GM12874 (cell line): ENCODE measurements around the gene BCS1L.

Experiments
- CTCF ChIP-seq: IDR thresholded peaks from 2 replicates; pipeline ENCODE4 v1.5.1; 2011; ENCODE audit warnings: low read depth, mild to moderate bottlenecking, control low read depth, low read length, moderate library complexity; ENCODE audit not compliant: insufficient read depth

BCS1L gene

GRCh38 chr2:218659988-218660358, 490 bp downstream of the BCS1L start:
- no peak for TF ChIP-seq CTCF

GRCh38 chr2:218662377-218662776, 2.9 kb downstream of the BCS1L start:
- no peak for TF ChIP-seq CTCF

- TF ChIP-seq CTCF, result no peak
Observed at GRCh38 chr2:218662827-218663226, 3.3 kb downstream of the BCS1L start.

- no peak for TF ChIP-seq CTCF
Observed at GRCh38 chr2:218663901-218664300, 4.4 kb downstream of the BCS1L start.

- no peak for TF ChIP-seq CTCF
Observed at GRCh38 chr2:218664653-218665052, 5.2 kb downstream of the BCS1L start.

- no peak for TF ChIP-seq CTCF
Observed at GRCh38 chr2:218671097-218671653, 11.7 kb downstream of the BCS1L start.

GRCh38 chr2:218671654-218672566, 12.4 kb downstream of the BCS1L start, which contains the start of the genes RNF25 and STK36:
Gene RNF25, minus strand, starts transcription at chr2:218672002. Its CDS starts 32 bp downstream, at chr2:218671970.
Gene STK36, plus strand, starts transcription at chr2:218672086. Its CDS starts 744 bp downstream, at chr2:218672830.
- no peak for TF ChIP-seq CTCF
